Hematopoietic multipotent progenitor cell treated with erythropoietin and hydrocortisone succinate and interleukin-3 and kit ligand, for 17 days (in vitro differentiated cells): Measurements from ENCODE around the gene LRRFIP1.
A peak's percentile ranks its signal among the peaks of the same experiment; 100 is the strongest.

Source experiments
- DNase-seq: peaks from one replicate; pipeline ENCODE4 v3.0.0-alpha.2; 2015; ENCODE audit warnings: low spot score

Gene LRRFIP1

GRCh38 chr2:237726401-237726830, 99.0 kb downstream of the LRRFIP1 start:
- no peak for DNase-seq

- DNase-seq, result no peak
Observed at GRCh38 chr2:237727363-237727762, 100.0 kb downstream of the LRRFIP1 start.

GRCh38 chr2:237729681-237730475, 102.5 kb downstream of the LRRFIP1 start:
- no peak for DNase-seq

- DNase-seq, result no peak
Observed at GRCh38 chr2:237731663-237732062, 104.3 kb downstream of the LRRFIP1 start.

GRCh38 chr2:237732070-237732469, 104.7 kb downstream of the LRRFIP1 start:
- DNase-seq, result no peak

- no peak for DNase-seq
Observed at GRCh38 chr2:237732790-237733381, 105.5 kb downstream of the LRRFIP1 start.

- DNase-seq, result no peak
Observed at GRCh38 chr2:237733677-237734300, 106.4 kb downstream of the LRRFIP1 start.

GRCh38 chr2:237734905-237735623, 107.7 kb downstream of the LRRFIP1 start:
- DNase-seq, result no peak

GRCh38 chr2:237735798-237736197, 108.4 kb downstream of the LRRFIP1 start:
- DNase-seq, result no peak

- DNase-seq, result no peak
Observed at GRCh38 chr2:237736783-237737182, 109.4 kb downstream of the LRRFIP1 start.

- DNase-seq, result no peak
Observed at GRCh38 chr2:237737196-237737865, 109.9 kb downstream of the LRRFIP1 start.

GRCh38 chr2:237738255-237738654, 110.9 kb downstream of the LRRFIP1 start:
- no peak for DNase-seq

- no peak for DNase-seq
Observed at GRCh38 chr2:237739101-237739500, 111.7 kb downstream of the LRRFIP1 start.

GRCh38 chr2:237742191-237742590, 114.8 kb downstream of the LRRFIP1 start:
- no peak for DNase-seq

- no peak for DNase-seq
Observed at GRCh38 chr2:237742614-237743013, 115.2 kb downstream of the LRRFIP1 start.

- DNase-seq, result no peak
Observed at GRCh38 chr2:237743024-237743423, 115.6 kb downstream of the LRRFIP1 start.

GRCh38 chr2:237743561-237744269, 116.3 kb downstream of the LRRFIP1 start:
- DNase-seq, result no peak

- DNase-seq, result no peak
Observed at GRCh38 chr2:237744270-237744612, 116.9 kb downstream of the LRRFIP1 start.

- DNase-seq, result peak; percentile 72
Observed at GRCh38 chr2:237744613-237745249, 117.3 kb downstream of the LRRFIP1 start.

- DNase-seq, result no peak
Observed at GRCh38 chr2:237745250-237745613, 117.8 kb downstream of the LRRFIP1 start.
